Measurements from ENCODE around the gene RNF166. TPM values are rescaled to one million over a fixed set of nuclear protein-coding genes. Genes with fewer than 3 reads are reported as not detected.

Gene RNF166
- total and polyA plus RNA-seq, 11 donors: 9.3 to 28.5 (median 15.4) TPM

- H3K27ac ChIP-seq: no peak overlapping the region
- H3K27me3 ChIP-seq: no peaks in the 10 kb centered on the region
- H3K9me3 ChIP-seq: no peaks in the 10 kb centered on the region
- no peak for TF ChIP-seq CTCF (IDR thresholded peaks at IDR 0.05)
- TF ChIP-seq POLR2A (IDR thresholded peaks at IDR 0.05): no peak
- ATAC-seq (no peak), DNase-seq (no peak)
- intact Hi-C loops (cut with DNase I): no loop called here
- WGBS, 4 donors: 94 to 98% (median 96%) methylated on average over 17 of the region's 17 CpGs
- H3K4me3 ChIP-seq: no peak overlapping the region
- H3K4me1 ChIP-seq: no peaks in the 10 kb centered on the region
- peaks cover 0 to 100% (median 87%) of the 10 kb centered on the region in 9 donors for H3K36me3 ChIP-seq
Observed at GRCh38 chr16:88721236-88721635, 15.0 kb upstream of the RNF166 start.

GRCh38 chr16:88720396-88720970 lies 14.3 kb upstream of the RNF166 start:
- DNase-seq (no peak), ATAC-seq (no peak)
- Histone ChIP-seq H3K27me3 (no peaks in the 10 kb centered on the region), H3K9me3 (no peaks in the 10 kb centered on the region), H3K36me3 (peaks cover 0 to 100% (median 87%) of the 10 kb centered on the region in 9 donors), H3K4me1 (no peaks in the 10 kb centered on the region), H3K4me3 (no peak overlapping the region), H3K27ac (peak overlapping the region in 1 of 12 donors; percentile 67)
- intact Hi-C loops (cut with DNase I): no loop called here
- TF ChIP-seq POLR2A (IDR thresholded peaks at IDR 0.05) (no peak), CTCF (IDR thresholded peaks at IDR 0.05) (no peak)
- WGBS, 4 donors: 90 to 96% (median 95%) methylated on average over 22 to 23 of the region's 23 CpGs

GRCh38 chr16:88719933-88720296 lies 13.7 kb upstream of the RNF166 start:
- intact Hi-C loops (cut with DNase I): no loop called here
- TF ChIP-seq CTCF (IDR thresholded peaks at IDR 0.05): no peak
- no peak for TF ChIP-seq POLR2A (IDR thresholded peaks at IDR 0.05)
- no peak for ATAC-seq
- no peak overlapping the region for H3K4me3 ChIP-seq
- H3K9me3 ChIP-seq: no peaks in the 10 kb centered on the region
- WGBS, 4 donors: 94 to 97% (median 95%) methylated on average over 11 to 19 of the region's 19 CpGs
- no peaks in the 10 kb centered on the region for H3K27me3 ChIP-seq
- no peaks in the 10 kb centered on the region for H3K4me1 ChIP-seq
- peaks cover 0 to 100% (median 87%) of the 10 kb centered on the region in 9 donors for H3K36me3 ChIP-seq
- H3K27ac ChIP-seq: peak overlapping the region in 1 of 12 donors; percentile 67
- no peak for DNase-seq

- TF ChIP-seq CTCF (IDR thresholded peaks at IDR 0.05): no peak
- no peak for TF ChIP-seq POLR2A (IDR thresholded peaks at IDR 0.05)
- Histone ChIP-seq H3K27me3 (no peaks in the 10 kb centered on the region), H3K36me3 (peaks cover 0 to 100% (median 87%) of the 10 kb centered on the region in 9 donors), H3K4me1 (no peaks in the 10 kb centered on the region), H3K27ac (peak overlapping the region in 5 of 12 donors; percentile 5 to 67 (median 40)), H3K9me3 (no peaks in the 10 kb centered on the region), H3K4me3 (no peak overlapping the region)
- intact Hi-C loops (cut with DNase I): no loop called here
- peak; percentile 23 to 73 (median 47) for ATAC-seq
- DNase-seq: peak in 2 of 5 donors; percentile 62 to 69
- WGBS, 4 donors: 76 to 80% (median 77%) methylated on average over 21 to 29 of the region's 29 CpGs
Observed at GRCh38 chr16:88719267-88719932, 13.2 kb upstream of the RNF166 start.
